EH (cell line): Measurements from ENCODE around the gene HSPA14.
"Not testable (repeated sequence)": the region's sequence is repeated elsewhere in the genome, so short reads cannot be mapped to it uniquely, and the experiment has no call there.

Experiments
- DNase-seq: peaks from one replicate; pipeline ENCODE4 v3.0.0-alpha.2; 2015; ENCODE audit warnings: low read depth

Gene HSPA14

DNA sequence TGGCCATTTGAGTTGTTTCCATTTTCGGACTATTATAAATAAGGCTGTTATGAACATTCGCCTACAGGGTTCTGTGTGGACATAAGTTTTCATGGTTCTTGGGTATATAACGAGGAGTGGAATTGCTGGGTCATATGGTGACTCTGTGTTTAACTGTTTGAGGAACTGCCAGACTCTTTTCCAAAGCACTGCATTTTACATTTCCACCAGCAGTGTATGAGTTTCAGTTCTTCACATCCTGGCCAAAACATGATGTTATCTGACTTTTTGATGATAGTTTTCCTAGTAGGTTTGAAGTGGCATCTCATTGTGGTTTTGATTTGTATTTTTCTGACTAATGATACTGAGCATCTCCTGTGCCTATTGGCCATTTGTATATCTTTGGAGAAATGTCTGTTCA is 46.0 kb downstream of the HSPA14 start:
- DNase-seq, result peak; percentile 26

DNA sequence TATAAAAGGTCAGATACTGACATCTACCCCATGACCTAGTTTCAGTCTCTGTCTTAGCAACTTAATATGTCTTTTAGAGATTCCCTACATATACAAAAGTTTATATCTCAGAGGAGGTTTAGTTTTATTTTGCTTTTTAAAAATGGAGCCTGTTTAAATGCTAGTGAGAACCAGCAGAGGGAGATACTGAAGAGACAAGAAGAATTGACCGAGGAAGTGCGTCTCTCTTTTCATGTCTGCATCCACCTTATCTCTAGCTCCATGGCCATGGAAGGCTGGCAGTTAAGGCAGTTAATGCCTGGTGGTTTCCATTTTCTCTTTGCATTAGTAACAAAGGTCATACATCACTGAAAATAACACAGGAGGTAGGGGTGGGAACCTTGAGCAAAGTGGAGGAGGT is 51.2 kb downstream of the HSPA14 start:
- DNase-seq, result peak; percentile 19

DNA sequence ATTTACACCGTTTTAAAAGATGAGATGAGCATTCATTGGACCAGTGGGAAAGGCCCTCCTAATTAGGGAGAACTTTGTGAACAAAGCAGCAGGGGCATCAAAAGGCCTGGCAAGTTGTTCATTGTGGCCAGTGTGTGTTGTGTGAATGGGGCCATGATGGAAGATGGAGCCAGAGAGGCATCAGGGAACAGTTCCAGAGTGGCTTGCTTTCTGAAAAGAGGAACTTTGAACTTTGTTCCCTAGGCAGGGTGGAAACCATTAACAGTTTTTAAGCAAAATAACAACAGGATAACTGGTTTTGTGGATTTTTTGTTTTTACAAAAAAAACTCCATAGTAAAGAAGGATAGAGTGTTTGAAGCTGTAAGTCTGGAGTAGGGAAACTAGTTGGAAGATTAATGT is 53.0 kb downstream of the HSPA14 start:
- no peak for DNase-seq

DNA sequence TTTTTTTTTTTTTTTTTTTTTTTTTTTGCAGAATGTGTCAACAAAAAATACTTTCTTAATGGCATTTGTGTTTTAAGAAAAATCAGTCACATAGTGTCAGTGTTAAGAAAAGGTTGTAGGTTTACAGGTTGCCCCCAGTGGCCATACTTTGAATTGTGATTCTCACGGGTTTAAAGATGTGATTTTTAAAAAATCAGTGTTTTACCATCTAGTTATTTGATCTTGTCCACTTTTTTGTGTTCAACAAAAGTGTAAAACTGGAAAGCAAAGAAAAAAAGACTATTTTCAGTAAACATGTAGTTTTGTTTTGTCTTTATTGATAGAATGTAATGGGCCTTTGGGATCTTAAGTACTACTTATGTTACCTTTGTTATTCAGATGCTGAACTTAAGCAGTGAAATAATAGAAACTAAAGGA is 66.2 kb downstream of the HSPA14 start:
- DNase-seq, result peak; percentile 38

DNA sequence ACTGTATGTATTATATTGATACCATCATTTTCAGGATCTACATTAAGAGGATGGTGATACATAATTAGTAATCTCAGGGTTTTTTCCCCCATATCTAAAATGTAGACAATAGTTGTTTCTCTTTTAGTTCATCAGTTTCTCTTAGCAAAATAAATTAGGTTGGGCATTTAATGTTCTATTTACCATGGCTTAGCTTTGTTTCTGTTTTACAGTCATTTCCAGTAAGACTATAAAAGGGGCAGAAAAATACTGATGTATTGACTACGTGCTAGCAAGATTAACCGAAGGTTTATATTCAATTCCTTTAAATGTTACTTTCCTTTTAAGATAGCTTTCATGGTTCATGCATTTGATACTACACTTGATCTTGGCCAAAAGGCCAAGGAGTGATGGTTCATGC is 66.8 kb downstream of the HSPA14 start:
- no peak for DNase-seq

DNA sequence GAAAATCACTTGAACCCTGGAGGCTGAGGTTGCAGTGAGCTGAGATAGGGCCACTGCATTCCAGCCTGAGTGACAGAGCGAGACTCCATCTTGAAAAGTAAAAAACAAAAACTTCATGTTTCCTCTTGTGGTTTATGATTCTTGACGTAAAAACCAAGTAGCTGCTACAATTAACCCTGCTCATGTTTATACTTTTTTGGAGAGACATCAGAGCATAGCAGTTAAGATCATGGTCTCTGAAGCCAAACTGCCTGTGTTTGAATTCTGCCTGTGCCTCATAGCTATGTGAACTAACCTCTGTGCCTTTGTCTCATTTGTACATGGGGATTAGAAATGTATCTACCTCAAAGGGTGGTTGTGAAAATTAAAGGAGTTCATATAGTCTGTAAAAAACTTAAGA is 67.8 kb downstream of the HSPA14 start:
- DNase-seq, result no peak

DNA sequence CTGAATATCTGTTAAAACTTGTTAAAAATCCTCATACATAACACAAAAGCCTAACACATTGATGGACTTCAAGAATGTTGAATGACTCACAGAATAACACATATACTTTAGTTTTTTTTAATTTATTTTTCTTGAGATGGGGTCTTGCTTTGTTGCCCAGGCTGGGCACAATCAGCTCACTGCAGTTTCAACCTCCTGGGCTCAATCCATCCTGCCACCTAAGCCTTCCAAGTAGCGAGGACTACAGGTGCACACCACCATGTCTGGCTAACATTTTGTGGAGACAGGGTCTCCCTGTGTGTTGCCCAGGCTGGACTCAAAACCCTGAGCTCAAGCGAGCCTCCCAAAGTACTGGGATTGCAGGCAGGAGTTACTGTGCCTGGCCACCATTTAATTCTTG is 68.7 kb downstream of the HSPA14 start:
- no peak for DNase-seq

DNA sequence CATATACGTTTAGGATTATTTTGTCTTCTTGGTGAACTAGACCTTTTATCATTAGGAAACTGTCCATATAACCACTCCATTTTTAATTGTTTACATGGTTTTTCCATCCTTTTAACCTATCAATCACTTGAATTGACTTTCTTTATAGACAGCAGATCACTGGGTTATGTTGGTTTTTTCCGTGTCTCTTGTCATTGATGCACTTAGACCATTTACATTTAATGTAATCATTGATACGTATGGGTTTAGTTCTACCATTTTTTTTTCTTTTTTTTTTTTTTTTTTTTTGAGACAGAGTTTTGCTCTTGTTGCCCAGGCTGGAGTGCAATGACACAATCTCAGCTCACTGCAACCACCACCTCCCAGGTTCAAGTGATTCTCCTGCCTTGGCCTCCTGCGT is 69.5 kb downstream of the HSPA14 start:
- DNase-seq, result not testable (repeated sequence)

DNA sequence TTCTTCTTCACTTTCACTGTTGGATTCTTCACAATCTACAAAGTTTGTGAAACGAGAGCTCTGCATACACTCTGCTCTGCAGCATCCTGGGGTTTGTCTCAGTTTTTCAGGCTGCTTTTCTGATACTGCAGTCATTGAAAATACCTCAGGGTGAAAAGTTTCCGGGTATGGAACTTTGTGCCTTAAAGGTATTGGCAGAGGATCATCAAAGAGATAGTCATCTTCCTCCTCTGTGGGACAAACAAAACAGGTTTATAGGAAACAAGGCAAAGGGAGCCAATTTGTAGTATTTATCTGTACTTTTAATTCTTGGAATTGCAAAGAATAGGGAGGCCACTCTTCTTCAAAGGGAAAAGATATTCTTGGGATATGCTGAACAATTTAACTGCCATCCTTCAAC is 71.0 kb downstream of the HSPA14 start:
- no peak for DNase-seq

DNA sequence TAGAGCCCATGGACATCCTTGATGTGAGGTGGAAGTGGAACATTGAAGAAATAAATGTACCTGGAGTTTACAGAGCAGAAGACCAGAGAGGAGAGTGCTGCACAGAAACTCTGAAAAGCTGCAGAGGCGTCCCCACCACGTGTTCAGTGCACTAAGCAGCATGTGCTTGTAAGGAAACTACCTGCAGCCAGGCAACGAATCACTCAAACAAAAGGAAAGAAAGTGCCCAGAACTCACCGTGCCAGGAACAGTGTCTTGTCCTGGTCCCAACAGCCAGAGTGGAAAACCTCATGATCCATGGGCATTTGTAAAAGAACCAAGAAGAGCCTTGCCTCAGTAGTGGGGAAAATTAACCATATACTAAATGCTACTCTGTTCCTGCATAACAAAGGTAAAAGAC is 72.8 kb downstream of the HSPA14 start:
- no peak for DNase-seq

DNA sequence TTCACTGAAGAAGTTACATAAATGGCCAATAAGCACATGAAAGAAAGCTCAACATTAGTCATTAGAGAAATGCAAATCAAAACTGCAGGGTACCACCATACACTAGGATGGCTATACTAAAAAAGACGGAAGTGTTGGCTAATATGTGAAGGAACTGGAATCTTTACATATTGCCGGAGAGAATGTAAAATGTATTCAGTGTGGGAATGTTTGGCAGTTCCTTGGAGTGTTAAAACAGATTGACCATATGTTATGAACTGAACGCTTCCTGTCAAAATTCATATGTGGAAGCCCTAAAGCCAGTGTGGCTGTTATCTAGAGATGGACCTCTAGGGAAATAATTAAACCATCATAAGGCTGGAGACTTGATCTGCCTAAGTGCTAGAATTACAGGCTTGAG is 73.7 kb downstream of the HSPA14 start:
- no peak for DNase-seq

DNA sequence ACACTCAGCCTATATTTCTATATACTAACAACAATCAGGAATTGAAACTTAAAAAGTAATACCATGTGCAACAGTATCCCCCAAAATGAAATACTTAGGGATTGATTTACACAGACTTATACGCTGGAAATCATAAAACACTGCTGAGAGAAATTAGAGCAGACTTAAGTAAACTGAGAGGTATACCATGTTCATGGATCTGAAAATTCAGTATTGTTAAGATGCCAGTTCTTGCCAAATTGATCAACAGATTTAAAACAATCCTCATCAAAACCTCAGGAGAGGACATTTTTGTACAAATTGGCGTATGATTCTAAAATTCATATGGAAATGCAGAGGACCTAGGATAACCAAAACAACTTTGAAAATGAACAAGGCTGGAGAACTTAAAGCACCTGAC is 78.5 kb downstream of the HSPA14 start:
- no peak for DNase-seq

DNA sequence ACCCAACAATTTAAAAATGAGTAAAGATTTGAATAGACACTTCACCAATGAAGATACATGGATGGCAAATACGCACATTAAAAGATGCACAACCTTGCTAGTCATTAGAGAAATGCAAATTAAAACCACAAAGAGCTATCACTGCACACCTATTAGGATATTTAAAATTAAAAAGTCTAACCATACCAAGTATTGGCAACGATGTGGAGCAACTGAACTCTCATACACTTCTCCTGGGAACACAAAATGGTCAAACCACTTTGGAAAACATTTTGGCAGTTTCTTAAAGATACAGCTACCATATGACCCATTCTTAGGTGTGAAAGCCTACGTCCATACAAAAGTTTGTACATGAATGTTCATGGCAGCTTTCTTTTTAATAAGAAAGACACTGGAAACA is 79.7 kb downstream of the HSPA14 start:
- no peak for DNase-seq

DNA sequence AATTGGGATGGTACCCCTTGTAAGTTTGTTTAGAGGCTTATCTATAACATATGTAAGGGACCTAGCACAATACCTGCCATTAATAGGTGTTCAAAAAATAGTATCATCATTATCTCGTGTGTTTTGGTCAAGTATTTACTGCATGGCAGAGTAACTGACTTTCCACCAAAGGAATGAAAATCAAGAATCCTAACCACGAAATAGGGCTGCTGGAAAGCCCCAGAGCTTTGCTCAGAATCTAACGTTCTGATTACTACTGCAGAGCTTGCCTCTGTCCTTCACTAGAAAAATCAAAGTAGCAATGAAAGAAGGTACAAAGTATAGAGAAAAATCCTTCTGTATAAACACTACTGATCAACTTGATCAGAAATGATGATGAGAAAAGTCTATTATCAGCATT is 80.9 kb downstream of the HSPA14 start:
- DNase-seq, result no peak
